ENCODE data around the gene KLHL6. TPM values are rescaled to one million over a fixed set of nuclear protein-coding genes. Genes with fewer than 3 reads are reported as not detected.

The KLHL6 gene
- total and polyA plus RNA-seq, 10 of the 15 experiments (the other 5 are each of a cell fraction or from before 2014, with no cell fraction given): 4.0 to 91.8 (median 24.4) TPM

GRCh38 chr3:183578179-183578578 is 22.7 kb upstream of the KLHL6 start (continued):
- TF ChIP-seq NFXL1 (IDR thresholded peaks at IDR 0.05; ENCODE audit: borderline replicate concordance) (no peak), RAD21 (IDR thresholded peaks at IDR 0.05; ENCODE audit: insufficient read depth, low read depth, low read length) (no peak), MEF2B (IDR thresholded peaks at IDR 0.05; ENCODE audit: partially characterized antibody, poor library complexity, severe bottlenecking) (no peak), NFYA (IDR thresholded peaks at IDR 0.05; ENCODE audit: borderline replicate concordance, low read depth, low read length) (no peak)
- TF ChIP-seq, protein P1, sequence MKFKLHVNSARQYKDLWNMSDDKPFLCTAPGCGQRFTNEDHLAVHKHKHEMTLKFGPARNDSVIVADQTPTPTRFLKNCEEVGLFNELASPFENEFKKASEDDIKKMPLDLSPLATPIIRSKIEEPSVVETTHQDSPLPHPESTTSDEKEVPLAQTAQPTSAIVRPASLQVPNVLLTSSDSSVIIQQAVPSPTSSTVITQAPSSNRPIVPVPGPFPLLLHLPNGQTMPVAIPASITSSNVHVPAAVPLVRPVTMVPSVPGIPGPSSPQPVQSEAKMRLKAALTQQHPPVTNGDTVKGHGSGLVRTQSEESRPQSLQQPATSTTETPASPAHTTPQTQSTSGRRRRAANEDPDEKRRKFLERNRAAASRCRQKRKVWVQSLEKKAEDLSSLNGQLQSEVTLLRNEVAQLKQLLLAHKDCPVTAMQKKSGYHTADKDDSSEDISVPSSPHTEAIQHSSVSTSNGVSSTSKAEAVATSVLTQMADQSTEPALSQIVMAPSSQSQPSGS (IDR thresholded peaks at IDR 0.05; ENCODE audit: low read length): no peak
- TF ChIP-seq, protein P2, sequence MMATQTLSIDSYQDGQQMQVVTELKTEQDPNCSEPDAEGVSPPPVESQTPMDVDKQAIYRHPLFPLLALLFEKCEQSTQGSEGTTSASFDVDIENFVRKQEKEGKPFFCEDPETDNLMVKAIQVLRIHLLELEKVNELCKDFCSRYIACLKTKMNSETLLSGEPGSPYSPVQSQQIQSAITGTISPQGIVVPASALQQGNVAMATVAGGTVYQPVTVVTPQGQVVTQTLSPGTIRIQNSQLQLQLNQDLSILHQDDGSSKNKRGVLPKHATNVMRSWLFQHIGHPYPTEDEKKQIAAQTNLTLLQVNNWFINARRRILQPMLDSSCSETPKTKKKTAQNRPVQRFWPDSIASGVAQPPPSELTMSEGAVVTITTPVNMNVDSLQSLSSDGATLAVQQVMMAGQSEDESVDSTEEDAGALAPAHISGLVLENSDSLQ (IDR thresholded peaks at IDR 0.05): no peak

DNA sequence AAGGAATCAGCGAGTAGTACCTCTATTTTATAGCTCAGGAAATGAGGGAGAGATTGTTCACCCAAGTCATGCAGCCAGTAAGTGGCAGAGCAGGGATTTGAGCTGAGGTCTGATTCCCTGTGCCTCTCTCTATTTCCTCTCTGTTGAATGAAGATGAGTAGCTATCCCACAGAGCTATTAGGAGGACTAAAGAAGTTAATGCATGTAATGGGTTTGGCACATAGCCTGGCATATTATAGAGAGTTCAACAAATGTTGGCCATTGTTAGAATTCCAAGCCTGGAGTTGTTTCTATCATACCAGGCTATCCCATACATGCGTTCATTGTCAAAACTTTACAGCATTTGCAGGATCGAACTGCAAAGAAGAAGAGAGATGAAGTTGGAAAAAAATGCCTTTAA is 21.8 kb upstream of the KLHL6 start:
- FAIRE-seq (no peak), ATAC-seq (no peak), DNase-seq (ENCODE audit: low read depth, low spot score) (no peak)
- H3K27ac ChIP-seq (ENCODE audit: control insufficient read depth, insufficient read depth): no peak overlapping the region
- ChIA-PET RAD21 (ENCODE audit: unreplicated experiment) (interaction anchor here (1.0 to 9.8 kb wide), 11 partner anchors 8 to 120 kb away, joined by 3 to 139 read pairs (median 11); partner anchors contain the start of genes KLHL6 and YEATS2), CTCF (interaction anchor here (1.2 to 9.3 kb wide), 6 partner anchors 13 to 42 kb away, joined by 3 to 115 read pairs (median 6); no protein-coding TSS in a partner anchor), POLR2A (interaction anchor here (0.6 to 3.8 kb wide), 7 partner anchors 10 to 120 kb away, joined by 3 to 29 read pairs (median 4); partner anchors contain the start of gene YEATS2), SMC1A (ENCODE audit: uncharacterized antibody, unreplicated experiment) (interaction anchor here (0.9 to 11.3 kb wide), 13 partner anchors 8 to 122 kb away, joined by 3 to 225 read pairs (median 6); partner anchors contain the start of gene KLHL24)
- BruUV-seq (replicated peaks): no TSS peak
- H3K4me2 ChIP-seq (ENCODE audit: control insufficient read depth, insufficient read depth): no peak overlapping the region
- in situ Hi-C loops (cut with MboI) (no loop called here), intact Hi-C loops (cut with micrococcal nuclease; ENCODE audit: unreplicated experiment) (no loop called here)
- H3K4me1 ChIP-seq (ENCODE audit: control insufficient read depth, insufficient read depth, low read length): peaks cover 8% of the 10 kb centered on the region; the same call in 1 of the 2 replicates
- WGBS (ENCODE audit: insufficient coverage, insufficient replicate concordance, low lambda C conversion rate, missing lambda C conversion rate): 44% methylated on average over 3 of the region's 3 CpGs
- no peaks in the 10 kb centered on the region for H3K9me3 ChIP-seq (replicated peaks; ENCODE audit: control insufficient read depth, insufficient read depth, low read length)
- no peak overlapping the region for H3K9ac ChIP-seq (ENCODE audit: control insufficient read depth, insufficient read depth, low read length)
- no peaks in the 10 kb centered on the region for H3K36me3 ChIP-seq (ENCODE audit: control insufficient read depth in 2 of 2, insufficient read depth in 2 of 2, low read length in 1 of 2)
- peaks cover 0 to 19% of the 10 kb centered on the region in 2 experiments; a peak in 2 of 4 replicates for H3K27me3 ChIP-seq (replicated peaks in 1 of 2; ENCODE audit: control insufficient read depth in 2 of 2, insufficient read depth in 2 of 2, low read length in 1 of 2)
- no peak overlapping the region for H2AFZ ChIP-seq (ENCODE audit: control insufficient read depth, low read depth, low read length)
- no peaks in the 10 kb centered on the region for H3K79me2 ChIP-seq (ENCODE audit: control insufficient read depth, insufficient read depth, low read length)
- no peak overlapping the region for H3K4me3 ChIP-seq
- 0 out of 2 replicates have a peak, but pooled peaks cover 3% of the 10 kb centered on the region for H4K20me1 ChIP-seq (ENCODE audit: control insufficient read depth, insufficient read depth)
- TF ChIP-seq, protein P3, sequence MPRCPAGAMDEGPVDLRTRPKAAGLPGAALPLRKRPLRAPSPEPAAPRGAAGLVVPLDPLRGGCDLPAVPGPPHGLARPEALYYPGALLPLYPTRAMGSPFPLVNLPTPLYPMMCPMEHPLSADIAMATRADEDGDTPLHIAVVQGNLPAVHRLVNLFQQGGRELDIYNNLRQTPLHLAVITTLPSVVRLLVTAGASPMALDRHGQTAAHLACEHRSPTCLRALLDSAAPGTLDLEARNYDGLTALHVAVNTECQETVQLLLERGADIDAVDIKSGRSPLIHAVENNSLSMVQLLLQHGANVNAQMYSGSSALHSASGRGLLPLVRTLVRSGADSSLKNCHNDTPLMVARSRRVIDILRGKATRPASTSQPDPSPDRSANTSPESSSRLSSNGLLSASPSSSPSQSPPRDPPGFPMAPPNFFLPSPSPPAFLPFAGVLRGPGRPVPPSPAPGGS (IDR thresholded peaks at IDR 0.05; ENCODE audit: borderline replicate concordance, insufficient read depth, low read depth, low read length, poor library complexity, severe bottlenecking): no peak
- TF ChIP-seq SMAD1 (IDR thresholded peaks at IDR 0.05; ENCODE audit: low read depth, partially characterized antibody) (no peak), CEBPB (IDR thresholded peaks at IDR 0.05; ENCODE audit: borderline replicate concordance in 1 of 2, low read depth in 2 of 2, low read length in 2 of 2) (no peak)
- TF ChIP-seq, protein P4, sequence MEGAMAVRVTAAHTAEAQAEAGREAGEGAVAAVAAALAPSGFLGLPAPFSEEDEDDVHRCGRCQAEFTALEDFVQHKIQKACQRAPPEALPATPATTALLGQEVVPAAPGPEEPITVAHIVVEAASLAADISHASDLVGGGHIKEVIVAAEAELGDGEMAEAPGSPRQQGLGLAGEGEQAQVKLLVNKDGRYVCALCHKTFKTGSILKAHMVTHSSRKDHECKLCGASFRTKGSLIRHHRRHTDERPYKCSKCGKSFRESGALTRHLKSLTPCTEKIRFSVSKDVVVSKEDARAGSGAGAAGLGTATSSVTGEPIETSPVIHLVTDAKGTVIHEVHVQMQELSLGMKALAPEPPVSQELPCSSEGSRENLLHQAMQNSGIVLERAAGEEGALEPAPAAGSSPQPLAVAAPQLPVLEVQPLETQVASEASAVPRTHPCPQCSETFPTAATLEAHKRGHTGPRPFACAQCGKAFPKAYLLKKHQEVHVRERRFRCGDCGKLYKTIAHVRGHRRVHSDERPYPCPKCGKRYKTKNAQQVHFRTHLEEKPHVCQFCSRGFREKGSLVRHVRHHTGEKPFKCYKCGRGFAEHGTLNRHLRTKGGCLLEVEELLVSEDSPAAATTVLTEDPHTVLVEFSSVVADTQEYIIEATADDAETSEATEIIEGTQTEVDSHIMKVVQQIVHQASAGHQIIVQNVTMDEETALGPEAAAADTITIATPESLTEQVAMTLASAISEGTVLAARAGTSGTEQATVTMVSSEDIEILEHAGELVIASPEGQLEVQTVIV (IDR thresholded peaks at IDR 0.05; ENCODE audit: borderline replicate concordance, partially characterized antibody): no peak
